Measurements from ENCODE around the gene CHRNA1.

CHRNA1 gene

GRCh38 chr2:174764280-174765255, at the start of gene CHRNA1:
Gene CHRNA1, minus strand, starts transcription at chr2:174764472. Its CDS starts 78 bp downstream, at chr2:174764394.
- H3K4me1 ChIP-seq (ENCODE audit: control insufficient read depth, low read length) = no peaks in the 10 kb centered on the region
- H3K4me2 ChIP-seq (ENCODE audit: low read length) = no peak within 1 kb of the TSS
- H3K79me2 ChIP-seq (ENCODE audit: control insufficient read depth, low read length) = no peaks in the 10 kb centered on the region
- no peaks in the 10 kb centered on the region for H3K9me2 ChIP-seq (replicated peaks; ENCODE audit: control insufficient read depth, low read length)
- TF ChIP-seq CTCF (IDR thresholded peaks at IDR 0.05; ENCODE audit: low read depth, low read length, poor library complexity, severe bottlenecking) = no peak
- no peak for TF ChIP-seq EZH2phosphoT487 (IDR thresholded peaks at IDR 0.05; ENCODE audit: borderline replicate concordance, low read length)
- H4K20me1 ChIP-seq (ENCODE audit: control insufficient read depth, insufficient read depth, low read depth, low read length) = no peaks in the 10 kb centered on the region
- peaks cover 15% of the 10 kb centered on the region for H3K27me3 ChIP-seq (ENCODE audit: control insufficient read depth, low read length)
- H3K36me3 ChIP-seq (ENCODE audit: control insufficient read depth, low read length) = no peaks in the 10 kb centered on the region
- H3F3A ChIP-seq (ENCODE audit: control insufficient read depth, insufficient read depth) = no peaks in the 10 kb centered on the region
- H3K27ac ChIP-seq (ENCODE audit: low read depth, low read length) = no peak within 1 kb of the TSS
- H3K4me3 ChIP-seq (ENCODE audit: low read length) = no peak within 1 kb of the TSS
- H3K9me3 ChIP-seq (ENCODE audit: control insufficient read depth, insufficient read depth, low read length) = no peaks in the 10 kb centered on the region

GRCh38 chr2:174812037-174812436, 47.8 kb upstream of the CHRNA1 start:
- no peak overlapping the region for H3K4me3 ChIP-seq (ENCODE audit: low read length)
- H3K27me3 ChIP-seq (ENCODE audit: control insufficient read depth, low read length) = no peaks in the 10 kb centered on the region
- H3K27ac ChIP-seq (ENCODE audit: low read depth, low read length) = no peak overlapping the region
- TF ChIP-seq CTCF (IDR thresholded peaks at IDR 0.05; ENCODE audit: low read depth, low read length, poor library complexity, severe bottlenecking) (no peak), EZH2phosphoT487 (IDR thresholded peaks at IDR 0.05; ENCODE audit: borderline replicate concordance, low read length) (no peak)
- H3K79me2 ChIP-seq (ENCODE audit: control insufficient read depth, low read length) = no peaks in the 10 kb centered on the region
- H3K9me3 ChIP-seq (ENCODE audit: control insufficient read depth, insufficient read depth, low read length) = no peaks in the 10 kb centered on the region
- no peaks in the 10 kb centered on the region for H3K9me2 ChIP-seq (replicated peaks; ENCODE audit: control insufficient read depth, low read length)
- no peak overlapping the region for H3K4me2 ChIP-seq (ENCODE audit: low read length)
- H3K4me1 ChIP-seq (ENCODE audit: control insufficient read depth, low read length) = no peaks in the 10 kb centered on the region
- no peaks in the 10 kb centered on the region for H4K20me1 ChIP-seq (ENCODE audit: control insufficient read depth, insufficient read depth, low read depth, low read length)
- no peaks in the 10 kb centered on the region for H3F3A ChIP-seq (ENCODE audit: control insufficient read depth, insufficient read depth)
- H3K36me3 ChIP-seq (ENCODE audit: control insufficient read depth, low read length) = no peaks in the 10 kb centered on the region

- Histone ChIP-seq H3F3A (ENCODE audit: control insufficient read depth, insufficient read depth) (no peaks in the 10 kb centered on the region), H4K20me1 (ENCODE audit: control insufficient read depth, insufficient read depth, low read depth, low read length) (no peaks in the 10 kb centered on the region), H3K4me3 (ENCODE audit: low read length) (no peak overlapping the region), H3K27me3 (ENCODE audit: control insufficient read depth, low read length) (no peaks in the 10 kb centered on the region; the same call in 1 of the 2 replicates), H3K9me3 (ENCODE audit: control insufficient read depth, insufficient read depth, low read length) (no peaks in the 10 kb centered on the region), H3K79me2 (ENCODE audit: control insufficient read depth, low read length) (no peaks in the 10 kb centered on the region), H3K36me3 (ENCODE audit: control insufficient read depth, low read length) (no peaks in the 10 kb centered on the region), H3K4me1 (ENCODE audit: control insufficient read depth, low read length) (no peaks in the 10 kb centered on the region), H3K27ac (ENCODE audit: low read depth, low read length) (no peak overlapping the region), H3K9me2 (replicated peaks; ENCODE audit: control insufficient read depth, low read length) (no peaks in the 10 kb centered on the region), H3K4me2 (ENCODE audit: low read length) (no peak overlapping the region)
- TF ChIP-seq EZH2phosphoT487 (IDR thresholded peaks at IDR 0.05; ENCODE audit: borderline replicate concordance, low read length) (no peak), CTCF (IDR thresholded peaks at IDR 0.05; ENCODE audit: low read depth, low read length, poor library complexity, severe bottlenecking) (no peak)
These were observed 43.7 kb upstream of the CHRNA1 start for GRCh38 chr2:174807931-174808330.

Data from DOHH2 (cell line).